Measurements from ENCODE around the gene SLC35E3. TPM values are rescaled to one million over a fixed set of nuclear protein-coding genes. Genes with fewer than 3 reads are reported as not detected.

Gene SLC35E3
- 10 to 100 TPM in 1 of 4 donors, 1 to 10 TPM in 3; 2.9 to 23.1 (median 3.6) TPM for total RNA-seq

GRCh38 chr12:68745904-68746571, at the start of gene SLC35E3:
TSS of gene SLC35E3 (plus strand) at chr12:68746176. CDS start at chr12:68746378, 202 bp downstream.
- WGBS, 2 donors = 0% methylated on average over 13 to 21 of the region's 52 CpGs
- Histone ChIP-seq H3K9me3 (no peaks in the 10 kb centered on the region), H3K36me3 (peaks cover 0 to 17% (median 3%) of the 10 kb centered on the region in 3 donors), H3K27ac (peak within 1 kb of the TSS; percentile 22 to 89 (median 88)), H3K4me3 (peak within 1 kb of the TSS; percentile 56 to 93 (median 71)), H3K27me3 (no peaks in the 10 kb centered on the region), H3K4me1 (peaks cover 0 to 38% (median 15%) of the 10 kb centered on the region in 4 donors)
- DNase-seq (ENCODE audit: low spot score in 2 of 2) = peak; percentile 82 to 85
- peak in 1 of 5 experiments; percentile 14 for TF ChIP-seq CTCF (IDR thresholded peaks at IDR 0.05)
- peak; percentile 60 to 92 for TF ChIP-seq EP300 (IDR thresholded peaks at IDR 0.05)
- TF ChIP-seq POLR2A (IDR thresholded peaks at IDR 0.05) = peak; percentile 82 to 83

GRCh38 chr12:68699486-68699885, 46.5 kb upstream of the SLC35E3 start:
- Histone ChIP-seq H3K4me1 (no peaks in the 10 kb centered on the region), H3K36me3 (peaks cover 0 to 100% (median 33%) of the 10 kb centered on the region in 3 donors), H3K27me3 (no peaks in the 10 kb centered on the region), H3K27ac (no peak overlapping the region), H3K9me3 (no peaks in the 10 kb centered on the region), H3K4me3 (no peak overlapping the region)
- 40 to 55% methylated on average over 1 of the region's 1 CpG for WGBS, 2 donors
- DNase-seq (ENCODE audit: low spot score in 2 of 2) = no peak
- no peak for TF ChIP-seq CTCF (IDR thresholded peaks at IDR 0.05)
- TF ChIP-seq POLR2A (IDR thresholded peaks at IDR 0.05) = no peak
- no peak for TF ChIP-seq EP300 (IDR thresholded peaks at IDR 0.05)

GRCh38 chr12:68727776-68728175, 18.2 kb upstream of the SLC35E3 start:
- Histone ChIP-seq H3K9me3 (no peaks in the 10 kb centered on the region), H3K4me1 (no peaks in the 10 kb centered on the region), H3K36me3 (peaks cover 0 to 95% (median 5%) of the 10 kb centered on the region in 3 donors), H3K27ac (no peak overlapping the region), H3K4me3 (no peak overlapping the region), H3K27me3 (no peaks in the 10 kb centered on the region)
- TF ChIP-seq CTCF (IDR thresholded peaks at IDR 0.05) (no peak), POLR2A (IDR thresholded peaks at IDR 0.05) (no peak), EP300 (IDR thresholded peaks at IDR 0.05) (no peak)
- DNase-seq (ENCODE audit: low spot score in 2 of 2) = no peak
- 93% methylated on average over 7 of the region's 7 CpGs for WGBS, 2 donors

- WGBS, 2 donors = 94 to 96% methylated on average over 4 of the region's 4 CpGs
Measured at GRCh38 chr12:68733661-68734071, 12.3 kb upstream of the SLC35E3 start.

More at GRCh38 chr12:68733661-68734071, 12.3 kb upstream of the SLC35E3 start:
- Histone ChIP-seq H3K4me1 (no peaks in the 10 kb centered on the region), H3K4me3 (no peak overlapping the region), H3K27ac (no peak overlapping the region), H3K27me3 (no peaks in the 10 kb centered on the region), H3K36me3 (peaks cover 3 to 99% (median 12%) of the 10 kb centered on the region in 3 donors), H3K9me3 (no peaks in the 10 kb centered on the region)
- TF ChIP-seq CTCF (IDR thresholded peaks at IDR 0.05) = no peak
- no peak for TF ChIP-seq POLR2A (IDR thresholded peaks at IDR 0.05)
- TF ChIP-seq EP300 (IDR thresholded peaks at IDR 0.05) = no peak
- DNase-seq (ENCODE audit: low spot score in 2 of 2) = no peak
